ENCODE measurements around the gene C1QTNF6. TPM values are rescaled to one million over a fixed set of nuclear protein-coding genes. Genes with fewer than 3 reads are reported as not detected.
A peak's percentile ranks its signal among the peaks of the same experiment; 100 is the strongest.

Gene C1QTNF6
- total and polyA plus RNA-seq, 2 of the 8 experiments (the other 6 are each of a cell fraction or from before 2014, with no cell fraction given), result 3.1 to 6.5 TPM

DNA sequence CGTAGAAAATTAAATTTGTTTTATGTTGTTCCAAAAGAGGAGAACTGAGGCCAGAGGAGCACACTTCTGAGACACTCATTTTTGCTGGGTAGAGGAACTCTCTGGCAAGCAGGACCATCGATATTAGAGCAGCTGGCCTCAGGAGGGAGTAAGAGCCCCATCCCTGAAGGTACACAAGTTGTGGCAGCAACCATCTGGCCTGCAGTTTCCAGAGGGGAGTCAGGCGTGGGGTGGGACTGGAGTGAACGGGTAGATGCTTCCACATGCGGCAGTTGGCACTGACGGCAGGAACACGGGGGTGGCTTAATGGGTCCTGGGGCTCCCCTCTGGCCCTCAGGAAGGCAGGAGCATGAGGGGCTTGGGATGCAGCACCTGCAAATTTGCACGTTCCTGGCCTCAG, 37.4 kb upstream of the C1QTNF6 start:
- Histone ChIP-seq H4K91ac (replicated peaks; ENCODE audit: insufficient read length, low read length) (no peak overlapping the region), H3K56ac (replicated peaks; ENCODE audit: insufficient read length, low read depth, low read length) (no peak overlapping the region), H3K9me3 (ENCODE audit: insufficient read depth in 2 of 2, low read depth in 1 of 2, low read length in 1 of 2) (no peaks in the 10 kb centered on the region; a peak in 1 of 4 replicates), H3K9ac (replicated peaks in 1 of 4; ENCODE audit: extremely low read depth in 1 of 4, low read depth in 3 of 4, low read length in 3 of 4) (no peak overlapping the region), H3K18ac (ENCODE audit: extremely low read depth, low read length) (no peak overlapping the region), H3K4me2 (ENCODE audit: insufficient read depth in 1 of 2, low read depth in 2 of 2, low read length in 2 of 2) (no peak overlapping the region), H2BK15ac (ENCODE audit: low read length) (no peak overlapping the region), H3K79me1 (ENCODE audit: low read depth, low read length) (no peaks in the 10 kb centered on the region), H3K4me3 (ENCODE audit: extremely low read depth in 1 of 4, insufficient read depth in 2 of 4, low read depth in 3 of 4, low read length in 4 of 4) (no peak overlapping the region), H4K5ac (ENCODE audit: insufficient read length, low read depth, low read length) (no peak overlapping the region), H3K4me1 (replicated peaks in 1 of 4; ENCODE audit: control insufficient read depth in 3 of 4, insufficient read depth in 4 of 4, low read length in 3 of 4) (no peaks in the 10 kb centered on the region), H3K14ac (ENCODE audit: insufficient read length) (no peak overlapping the region), H3K79me2 (ENCODE audit: control insufficient read depth in 1 of 2, insufficient read depth in 2 of 2, low read length in 2 of 2) (no peaks in the 10 kb centered on the region), H3K27ac (ENCODE audit: low read depth, low read length) (no peak overlapping the region), H2AK5ac (ENCODE audit: low read depth, low read length) (no peak overlapping the region), H2BK12ac (ENCODE audit: low read depth, low read length) (no peak overlapping the region), H2AFZ (ENCODE audit: low read length) (no peak overlapping the region), H3K23ac (ENCODE audit: insufficient read length) (no peak overlapping the region), H4K8ac (ENCODE audit: extremely low read depth, insufficient read depth, low read length) (no peak overlapping the region), H3K4ac (replicated peaks; ENCODE audit: insufficient read length, low read depth, low read length) (no peak overlapping the region), H4K20me1 (replicated peaks in 1 of 2; ENCODE audit: control insufficient read depth in 1 of 2, insufficient read depth in 2 of 2, low read length in 2 of 2) (no peaks in the 10 kb centered on the region), H3K23me2 (ENCODE audit: low read depth, low read length) (peaks cover 2% of the 10 kb centered on the region; the same call in 1 of the 2 replicates), H3K36me3 (ENCODE audit: control insufficient read depth in 2 of 4, insufficient read depth in 4 of 4, low read length in 3 of 4) (no peaks in the 10 kb centered on the region), H2BK5ac (ENCODE audit: low read depth, low read length) (no peak overlapping the region), H3K27me3 (replicated peaks in 1 of 4; ENCODE audit: control insufficient read depth in 3 of 4, extremely low read depth in 1 of 4, insufficient read depth in 3 of 4, low read length in 3 of 4) (no peaks in the 10 kb centered on the region), H2BK20ac (ENCODE audit: low read length) (no peak overlapping the region), H2BK120ac (replicated peaks; ENCODE audit: low read depth, low read length) (no peak overlapping the region)
- CTCF ChIA-PET (ENCODE audit: partially characterized antibody), result interaction anchor here (0.7 to 3.3 kb wide), 7 partner anchors 9 to 231 kb away, joined by 3 to 22 read pairs (median 5); no protein-coding TSS in a partner anchor
- 87% methylated on average over 8 of the region's 8 CpGs; no CpG with 5 or more reads in 1 of the 2 experiments for WGBS, 2 experiments (ENCODE audit: extremely low coverage in 1 of 2, insufficient coverage in 1 of 2, insufficient read length in 1 of 2, insufficient replicate concordance in 2 of 2, low coverage in 1 of 2, low lambda C conversion rate in 2 of 2, missing lambda C conversion rate in 1 of 2)
- DNase-seq (ENCODE audit: low read depth in 1 of 2, low spot score in 2 of 2) (no peak), FAIRE-seq (no peak)
- POLR2A ChIA-PET (ENCODE audit: partially characterized antibody), result interaction anchor here (1.1 to 1.6 kb wide), 3 partner anchors 10 to 20 kb away, joined by 3 to 7 read pairs (median 4); no protein-coding TSS in a partner anchor
- TF ChIP-seq RAD21 (IDR thresholded peaks at IDR 0.05 in 1 of 2, conservative IDR thresholded peaks at IDR 0.05 in 1 of 2; ENCODE audit: low read depth in 2 of 2, low read length in 2 of 2) (peak; percentile 52 to 62), SP1 (IDR thresholded peaks at IDR 0.05; ENCODE audit: low read depth, low read length) (no peak)
- TF ChIP-seq, protein P1, sequence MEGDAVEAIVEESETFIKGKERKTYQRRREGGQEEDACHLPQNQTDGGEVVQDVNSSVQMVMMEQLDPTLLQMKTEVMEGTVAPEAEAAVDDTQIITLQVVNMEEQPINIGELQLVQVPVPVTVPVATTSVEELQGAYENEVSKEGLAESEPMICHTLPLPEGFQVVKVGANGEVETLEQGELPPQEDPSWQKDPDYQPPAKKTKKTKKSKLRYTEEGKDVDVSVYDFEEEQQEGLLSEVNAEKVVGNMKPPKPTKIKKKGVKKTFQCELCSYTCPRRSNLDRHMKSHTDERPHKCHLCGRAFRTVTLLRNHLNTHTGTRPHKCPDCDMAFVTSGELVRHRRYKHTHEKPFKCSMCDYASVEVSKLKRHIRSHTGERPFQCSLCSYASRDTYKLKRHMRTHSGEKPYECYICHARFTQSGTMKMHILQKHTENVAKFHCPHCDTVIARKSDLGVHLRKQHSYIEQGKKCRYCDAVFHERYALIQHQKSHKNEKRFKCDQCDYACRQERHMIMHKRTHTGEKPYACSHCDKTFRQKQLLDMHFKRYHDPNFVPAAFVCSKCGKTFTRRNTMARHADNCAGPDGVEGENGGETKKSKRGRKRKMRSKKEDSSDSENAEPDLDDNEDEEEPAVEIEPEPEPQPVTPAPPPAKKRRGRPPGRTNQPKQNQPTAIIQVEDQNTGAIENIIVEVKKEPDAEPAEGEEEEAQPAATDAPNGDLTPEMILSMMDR (IDR thresholded peaks at IDR 0.05; ENCODE audit: control extremely low read depth in 1 of 3, insufficient read depth in 1 of 3, low read depth in 1 of 3, low read length in 3 of 3), result peak; percentile 7 to 26 (median 11); a peak in 3 of 4 replicates

Measured in H1 (cell line).